ENCODE data around the gene CCND1.

DNA sequence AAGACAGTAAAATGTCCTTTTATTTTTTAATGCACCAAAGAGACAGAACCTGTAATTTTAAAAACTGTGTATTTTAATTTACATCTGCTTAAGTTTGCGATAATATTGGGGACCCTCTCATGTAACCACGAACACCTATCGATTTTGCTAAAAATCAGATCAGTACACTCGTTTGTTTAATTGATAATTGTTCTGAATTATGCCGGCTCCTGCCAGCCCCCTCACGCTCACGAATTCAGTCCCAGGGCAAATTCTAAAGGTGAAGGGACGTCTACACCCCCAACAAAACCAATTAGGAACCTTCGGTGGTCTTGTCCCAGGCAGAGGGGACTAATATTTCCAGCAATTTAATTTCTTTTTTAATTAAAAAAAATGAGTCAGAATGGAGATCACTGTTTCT is 1.1 kb upstream of the CCND1 start:
- TF ChIP-seq, protein P1, sequence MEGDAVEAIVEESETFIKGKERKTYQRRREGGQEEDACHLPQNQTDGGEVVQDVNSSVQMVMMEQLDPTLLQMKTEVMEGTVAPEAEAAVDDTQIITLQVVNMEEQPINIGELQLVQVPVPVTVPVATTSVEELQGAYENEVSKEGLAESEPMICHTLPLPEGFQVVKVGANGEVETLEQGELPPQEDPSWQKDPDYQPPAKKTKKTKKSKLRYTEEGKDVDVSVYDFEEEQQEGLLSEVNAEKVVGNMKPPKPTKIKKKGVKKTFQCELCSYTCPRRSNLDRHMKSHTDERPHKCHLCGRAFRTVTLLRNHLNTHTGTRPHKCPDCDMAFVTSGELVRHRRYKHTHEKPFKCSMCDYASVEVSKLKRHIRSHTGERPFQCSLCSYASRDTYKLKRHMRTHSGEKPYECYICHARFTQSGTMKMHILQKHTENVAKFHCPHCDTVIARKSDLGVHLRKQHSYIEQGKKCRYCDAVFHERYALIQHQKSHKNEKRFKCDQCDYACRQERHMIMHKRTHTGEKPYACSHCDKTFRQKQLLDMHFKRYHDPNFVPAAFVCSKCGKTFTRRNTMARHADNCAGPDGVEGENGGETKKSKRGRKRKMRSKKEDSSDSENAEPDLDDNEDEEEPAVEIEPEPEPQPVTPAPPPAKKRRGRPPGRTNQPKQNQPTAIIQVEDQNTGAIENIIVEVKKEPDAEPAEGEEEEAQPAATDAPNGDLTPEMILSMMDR (conservative IDR thresholded peaks at IDR 0.05; ENCODE audit: low read depth, low read length), result no peak
- TF ChIP-seq EZH2 (IDR thresholded peaks at IDR 0.05; ENCODE audit: borderline replicate concordance, low read depth, low read length, poor library complexity, severe bottlenecking), result no peak

All from A673 (cell line).